ENCODE results near the gene CELF5.

GRCh38 chr19:3336680-3337523 is 112.4 kb downstream of the CELF5 start:
- TF ChIP-seq POLR2AphosphoS5 (IDR thresholded peaks at IDR 0.05; ENCODE audit: low read depth, low read length) (no peak), POLR2A (IDR thresholded peaks at IDR 0.05; ENCODE audit: low read depth, low read length) (no peak), TAF1 (IDR thresholded peaks at IDR 0.05; ENCODE audit: borderline replicate concordance, low read depth, low read length) (no peak)
